Tibial artery (tissue), 4 donors: ENCODE results near the gene CASP2.

Source experiments
- DNase-seq, 2 donors: peaks; one replicate each; pipeline ENCODE4 v3.0.0-alpha.2; 2019
- H3K27ac ChIP-seq, 2 donors: fragments of 200-600 bp; sonication (generic) in 1 of 2; 1 replicate in 1 of 2; 2 replicates in 1 of 2; pipeline ENCODE4 v1.5.1; 2018 to 2019; ENCODE audit warnings: mild to moderate bottlenecking in 1 of 2
- H3K27me3 ChIP-seq, 2 donors: fragments of 200-600 bp; sonication (generic) in 1 of 2; one replicate each; pipeline versions ENCODE4 v1.5.1 to v1.6.0; 2016 to 2019
- H3K36me3 ChIP-seq, 3 donors: fragments of 200-600 bp; sonication (generic) in 2 of 3; one replicate each; pipeline ENCODE4 v1.5.1; 2016 to 2019; ENCODE audit warnings: mild to moderate bottlenecking in 2 of 3
- H3K4me1 ChIP-seq, 4 donors: fragments of 200-600 bp; sonication (generic) in 2 of 4; 1 replicate in 3 of 4; 2 replicates in 1 of 4; pipeline ENCODE4 v1.5.1; 2016 to 2019
- H3K4me3 ChIP-seq, 2 donors: fragments of 200-600 bp; sonication (generic) in 1 of 2; 1 replicate in 1 of 2; 2 replicates in 1 of 2; pipeline ENCODE4 v1.5.1; 2018 to 2019; ENCODE audit warnings: mild to moderate bottlenecking in 2 of 2
- H3K9me3 ChIP-seq, 3 donors: fragments of 200-600 bp; sonication (generic) in 1 of 3; one replicate each; pipeline ENCODE4 v1.5.1; 2016 to 2019
- CTCF ChIP-seq, 2 experiments: fragments of 200-600 bp in 1 of 2; fragments of 450-650 bp in 1 of 2; IDR thresholded peaks; one replicate each; pipeline ENCODE4 v1.5.1; 2017 to 2019; ENCODE audit warnings: antibody characterized with exemption in 2 of 2, mild to moderate bottlenecking in 1 of 2, moderate library complexity in 1 of 2
- intact Hi-C: fragments of 100-400 bp; cut with DNase I; formaldehyde crosslinking; loops from one replicate; pipeline ENCODE4 v1.15.0; 2023; ENCODE audit warnings: low total_unique reads

The CASP2 gene

GRCh38 chr7:143352531-143353002 lies 64.4 kb downstream of the CASP2 start:
- TF ChIP-seq CTCF (IDR thresholded peaks at IDR 0.05) = no peak
- intact Hi-C loops = no loop called here

GRCh38 chr7:143354376-143354775 lies 66.2 kb downstream of the CASP2 start:
- no peak overlapping the region for H3K4me3 ChIP-seq
- DNase-seq = no peak
- no peaks in the 10 kb centered on the region for H3K9me3 ChIP-seq
- H3K4me1 ChIP-seq = no peaks in the 10 kb centered on the region
- no peak overlapping the region for H3K27ac ChIP-seq
- intact Hi-C loops = no loop called here
- peaks cover 0 to 24% of the 10 kb centered on the region in 2 donors for H3K27me3 ChIP-seq
- H3K36me3 ChIP-seq = no peaks in the 10 kb centered on the region
- TF ChIP-seq CTCF (IDR thresholded peaks at IDR 0.05) = no peak

More at GRCh38 chr7:143352531-143353002, 64.4 kb downstream of the CASP2 start:
- Histone ChIP-seq H3K4me1 (no peaks in the 10 kb centered on the region), H3K9me3 (no peaks in the 10 kb centered on the region), H3K4me3 (no peak overlapping the region), H3K27ac (no peak overlapping the region), H3K27me3 (peaks cover 0 to 24% of the 10 kb centered on the region in 2 donors), H3K36me3 (no peaks in the 10 kb centered on the region)
- no peak for DNase-seq

GRCh38 chr7:143354965-143355364 lies 66.8 kb downstream of the CASP2 start:
- Histone ChIP-seq H3K36me3 (no peaks in the 10 kb centered on the region), H3K27me3 (peaks cover 0 to 25% of the 10 kb centered on the region in 2 donors), H3K4me3 (no peak overlapping the region), H3K4me1 (no peaks in the 10 kb centered on the region), H3K27ac (no peak overlapping the region), H3K9me3 (no peaks in the 10 kb centered on the region)
- intact Hi-C loops = no loop called here
- no peak for DNase-seq
- no peak for TF ChIP-seq CTCF (IDR thresholded peaks at IDR 0.05)

- Histone ChIP-seq H3K27me3 (peaks cover 0 to 24% of the 10 kb centered on the region in 2 donors), H3K9me3 (no peaks in the 10 kb centered on the region), H3K27ac (no peak overlapping the region), H3K4me1 (no peaks in the 10 kb centered on the region), H3K4me3 (no peak overlapping the region), H3K36me3 (no peaks in the 10 kb centered on the region)
- intact Hi-C loops = no loop called here
- DNase-seq = no peak
- no peak for TF ChIP-seq CTCF (IDR thresholded peaks at IDR 0.05)
These were observed 67.6 kb downstream of the CASP2 start for GRCh38 chr7:143355450-143356385.

- Histone ChIP-seq H3K27ac (no peak overlapping the region), H3K36me3 (no peaks in the 10 kb centered on the region), H3K9me3 (no peaks in the 10 kb centered on the region), H3K4me1 (peaks cover 0 to 4% (median 2%) of the 10 kb centered on the region in 4 donors), H3K27me3 (peaks cover 0 to 20% of the 10 kb centered on the region in 2 donors), H3K4me3 (no peak overlapping the region)
- no peak for DNase-seq
- intact Hi-C loops = no loop called here
- no peak for TF ChIP-seq CTCF (IDR thresholded peaks at IDR 0.05)
These were observed 68.4 kb downstream of the CASP2 start for GRCh38 chr7:143356414-143357050.
